HEK293 (cell line): ENCODE measurements around the gene ZCCHC14.
A peak's percentile ranks its signal among the peaks of the same experiment; 100 is the strongest.

Source experiments
- CTCF ChIA-PET: fragments of 350-600 bp; formaldehyde crosslinking; extraction: SDS; loops from one replicate; lab custom pipeline; 2021; ENCODE audit warnings: antibody characterized with exemption; lab: Yijun Ruan, JAX
- POLR2A ChIA-PET: fragments of 300-600 bp; formaldehyde crosslinking; extraction: SDS; loops from one replicate; lab custom pipeline; 2020; ENCODE audit warnings: antibody characterized with exemption, inconsistent platforms; lab: Yijun Ruan, JAX
- H3K27ac ChIP-seq: fragments of 200-500 bp; sonication (Bioruptor generic); 2 replicates; pipeline ENCODE4 v1.5.1; 2014; ENCODE audit warnings: low read depth, low read length, control low read depth, inconsistent platforms; ENCODE audit errors: extremely low read depth
- H3K36me3 ChIP-seq, 2 experiments: fragments of 200-500 bp in 1 of 2; sonication (Bioruptor generic) in 1 of 2; 1 replicate in 1 of 2; 2 replicates in 1 of 2; pipeline ENCODE4 v1.5.1; 2014 to 2017; ENCODE audit warnings: inconsistent platforms in 2 of 2, low read length in 2 of 2; ENCODE audit not compliant: control insufficient read depth in 2 of 2, insufficient read depth in 1 of 2
- H3K4me1 ChIP-seq: fragments of 200-500 bp; sonication (Bioruptor generic); 2 replicates; pipeline ENCODE4 v1.5.1; 2014; ENCODE audit warnings: mild to moderate bottlenecking, low read length, inconsistent platforms; ENCODE audit not compliant: control insufficient read depth, insufficient read depth
- H3K4me3 ChIP-seq: 2 replicates; pipeline ENCODE4 v1.5.1; 2011; ENCODE audit warnings: low read depth, mild to moderate bottlenecking, control low read depth, low read length, moderate library complexity
- H3K9me3 ChIP-seq: fragments of 200-500 bp; sonication (Bioruptor generic); 2 replicates; pipeline ENCODE4 v1.5.1; 2014; ENCODE audit warnings: low read depth, low read length, inconsistent platforms; ENCODE audit not compliant: control insufficient read depth, insufficient read depth
- KLF1 ChIP-seq: fragments of 450-650 bp; formaldehyde crosslinking; IDR thresholded peaks from 2 replicates; pipeline ENCODE4 v1.5.1; 2016; ENCODE audit warnings: missing biosample characterization, missing genetic modification characterization
- SETDB1 ChIP-seq: IDR thresholded peaks from one replicate; pipeline ENCODE4 v1.6.1; 2017; ENCODE audit warnings: mild to moderate bottlenecking, low read length, moderate library complexity, mixed read lengths; ENCODE audit not compliant: insufficient read length
- ZBTB20 ChIP-seq: fragments of 450-650 bp; formaldehyde crosslinking; IDR thresholded peaks from 2 replicates; pipeline ENCODE4 v1.5.1; 2016; ENCODE audit warnings: missing biosample characterization, missing genetic modification characterization
- ZNF112 ChIP-seq: fragments of 450-650 bp; formaldehyde crosslinking; IDR thresholded peaks from 2 replicates; pipeline ENCODE4 v1.5.0; 2017; ENCODE audit warnings: missing biosample characterization, missing genetic modification characterization
- ZNF114 ChIP-seq: fragments of 450-650 bp; formaldehyde crosslinking; IDR thresholded peaks from 2 replicates; pipeline ENCODE4 v1.5.0; 2017; ENCODE audit warnings: missing biosample characterization, missing genetic modification characterization
- ZNF138 ChIP-seq: fragments of 450-650 bp; formaldehyde crosslinking; IDR thresholded peaks from 2 replicates; pipeline ENCODE4 v1.5.1; 2016; ENCODE audit warnings: missing biosample characterization, missing genetic modification characterization, borderline replicate concordance
- ZNF169 ChIP-seq: fragments of 450-650 bp; formaldehyde crosslinking; IDR thresholded peaks from 2 replicates; pipeline ENCODE4 v1.5.1; 2016; ENCODE audit warnings: missing biosample characterization, missing genetic modification characterization
- ZNF302 ChIP-seq: fragments of 450-650 bp; formaldehyde crosslinking; IDR thresholded peaks from 2 replicates; pipeline ENCODE4 v1.5.1; 2016; ENCODE audit warnings: missing biosample characterization, missing genetic modification characterization, low read depth
- ZNF514 ChIP-seq: fragments of 450-650 bp; formaldehyde crosslinking; IDR thresholded peaks from 2 replicates; pipeline ENCODE4 v1.5.1; 2016; ENCODE audit warnings: missing biosample characterization, missing genetic modification characterization
- ZNF555 ChIP-seq: fragments of 450-650 bp; formaldehyde crosslinking; conservative IDR thresholded peaks from 2 replicates; pipeline ENCODE4 v1.5.1; 2017; ENCODE audit warnings: missing biosample characterization, mild to moderate bottlenecking, missing genetic modification characterization, inconsistent platforms
- ZNF600 ChIP-seq: fragments of 450-650 bp; formaldehyde crosslinking; IDR thresholded peaks from 2 replicates; pipeline ENCODE4 v1.5.1; 2016; ENCODE audit warnings: missing biosample characterization, missing genetic modification characterization
- ZNF664 ChIP-seq: fragments of 450-650 bp; formaldehyde crosslinking; IDR thresholded peaks from 2 replicates; pipeline ENCODE4 v1.5.1; 2016; ENCODE audit warnings: missing biosample characterization, missing genetic modification characterization
- ZNF76 ChIP-seq: fragments of 450-650 bp; formaldehyde crosslinking; IDR thresholded peaks from 2 replicates; pipeline ENCODE4; 2016; ENCODE audit warnings: low read depth, missing biosample characterization, missing genetic modification characterization, borderline replicate concordance
- ZNF768 ChIP-seq: fragments of 450-650 bp; formaldehyde crosslinking; IDR thresholded peaks from 2 replicates; pipeline ENCODE4 v1.5.1; 2018; ENCODE audit warnings: missing biosample characterization, mild to moderate bottlenecking, missing genetic modification characterization
- TF ChIP-seq, protein P1 (sequence below): fragments of 450-650 bp; formaldehyde crosslinking; IDR thresholded peaks from 2 replicates; pipeline ENCODE4 v1.5.1; 2017; ENCODE audit warnings: missing biosample characterization, missing genetic modification characterization
- TF ChIP-seq, protein P2 (sequence below): fragments of 450-650 bp; IDR thresholded peaks from 2 replicates; pipeline ENCODE4 v1.5.1; 2018; ENCODE audit warnings: missing biosample characterization, mild to moderate bottlenecking, missing genetic modification characterization
- TF ChIP-seq, protein P3 (sequence below): fragments of 450-650 bp; formaldehyde crosslinking; IDR thresholded peaks from 2 replicates; pipeline ENCODE4 v1.5.1; 2016; ENCODE audit warnings: missing biosample characterization, missing genetic modification characterization, low read depth

The ZCCHC14 gene

DNA sequence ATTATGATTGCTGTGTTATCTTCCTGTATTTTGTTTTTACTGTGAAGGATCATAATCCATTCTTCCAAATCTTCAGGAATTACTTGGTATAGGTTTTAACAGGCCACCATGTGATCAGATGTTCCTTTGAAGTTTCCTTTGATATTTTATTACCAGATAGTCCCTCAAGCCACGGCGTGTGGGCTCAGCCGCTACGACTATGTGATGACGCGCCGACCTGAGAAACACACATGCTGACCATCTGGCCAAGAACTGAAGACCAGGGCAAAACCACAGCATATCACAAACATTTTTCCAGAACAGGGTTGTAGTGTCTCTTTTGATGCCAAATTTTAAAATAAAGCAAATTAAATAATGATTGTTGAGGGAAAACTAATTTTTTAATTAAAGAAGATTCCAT lies 47.3 kb downstream of the ZCCHC14 start:
- no peak overlapping the region for H3K27ac ChIP-seq
- no peaks in the 10 kb centered on the region for H3K9me3 ChIP-seq
- POLR2A ChIA-PET: no interaction called here
- H3K4me1 ChIP-seq: no peaks in the 10 kb centered on the region
- no peak overlapping the region for H3K4me3 ChIP-seq
- TF ChIP-seq ZNF768 (tag by site-specific recombination): no peak
- TF ChIP-seq KLF1: no peak
- TF ChIP-seq, protein P1, sequence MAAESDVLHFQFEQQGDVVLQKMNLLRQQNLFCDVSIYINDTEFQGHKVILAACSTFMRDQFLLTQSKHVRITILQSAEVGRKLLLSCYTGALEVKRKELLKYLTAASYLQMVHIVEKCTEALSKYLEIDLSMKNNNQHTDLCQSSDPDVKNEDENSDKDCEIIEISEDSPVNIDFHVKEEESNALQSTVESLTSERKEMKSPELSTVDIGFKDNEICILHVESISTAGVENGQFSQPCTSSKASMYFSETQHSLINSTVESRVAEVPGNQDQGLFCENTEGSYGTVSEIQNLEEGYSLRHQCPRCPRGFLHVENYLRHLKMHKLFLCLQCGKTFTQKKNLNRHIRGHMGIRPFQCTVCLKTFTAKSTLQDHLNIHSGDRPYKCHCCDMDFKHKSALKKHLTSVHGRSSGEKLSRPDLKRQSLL (tag by site-specific recombination): no peak
- no peak for TF ChIP-seq ZNF112 (tag by site-specific recombination)
- TF ChIP-seq, protein P2, sequence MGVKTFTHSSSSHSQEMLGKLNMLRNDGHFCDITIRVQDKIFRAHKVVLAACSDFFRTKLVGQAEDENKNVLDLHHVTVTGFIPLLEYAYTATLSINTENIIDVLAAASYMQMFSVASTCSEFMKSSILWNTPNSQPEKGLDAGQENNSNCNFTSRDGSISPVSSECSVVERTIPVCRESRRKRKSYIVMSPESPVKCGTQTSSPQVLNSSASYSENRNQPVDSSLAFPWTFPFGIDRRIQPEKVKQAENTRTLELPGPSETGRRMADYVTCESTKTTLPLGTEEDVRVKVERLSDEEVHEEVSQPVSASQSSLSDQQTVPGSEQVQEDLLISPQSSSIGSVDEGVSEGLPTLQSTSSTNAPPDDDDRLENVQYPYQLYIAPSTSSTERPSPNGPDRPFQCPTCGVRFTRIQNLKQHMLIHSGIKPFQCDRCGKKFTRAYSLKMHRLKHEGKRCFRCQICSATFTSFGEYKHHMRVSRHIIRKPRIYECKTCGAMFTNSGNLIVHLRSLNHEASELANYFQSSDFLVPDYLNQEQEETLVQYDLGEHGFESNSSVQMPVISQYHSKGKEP (tag by site-specific recombination): no peak
- TF ChIP-seq ZNF114 (tag by site-specific recombination): no peak
- TF ChIP-seq ZNF138 (tag by site-specific recombination): no peak
- no peak for TF ChIP-seq ZBTB20 (tag by site-specific recombination)
- no peak for TF ChIP-seq ZNF664 (tag by site-specific recombination)
- no peak for TF ChIP-seq ZNF302 (tag by site-specific recombination)
- TF ChIP-seq ZNF169: no peak
- TF ChIP-seq ZNF514: no peak
- CTCF ChIA-PET: no interaction called here
- H3K36me3 ChIP-seq: peaks cover 22 to 48% of the 10 kb centered on the region in 2 experiments

DNA sequence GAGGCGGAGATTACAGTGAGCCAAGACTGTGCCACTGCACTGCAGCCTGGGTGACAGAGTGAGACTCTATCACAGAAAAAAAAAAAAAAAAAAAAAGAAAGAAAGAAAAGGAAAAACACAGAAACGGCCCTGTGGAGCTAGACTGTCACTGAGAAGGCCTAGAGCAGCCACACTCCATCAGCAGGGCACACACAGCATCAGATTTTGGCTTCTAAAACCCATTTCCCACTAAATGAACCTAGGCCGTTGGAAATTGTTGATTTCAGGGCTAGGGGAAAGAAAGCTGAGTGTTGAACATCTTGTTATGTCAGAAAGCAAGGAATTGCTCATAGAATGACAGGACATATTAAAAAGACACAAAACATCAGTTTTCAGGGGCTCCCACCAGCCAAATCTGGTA lies 48.9 kb downstream of the ZCCHC14 start:
- no peak overlapping the region for H3K27ac ChIP-seq
- H3K4me1 ChIP-seq: no peaks in the 10 kb centered on the region
- H3K4me3 ChIP-seq: no peak overlapping the region
- H3K9me3 ChIP-seq: no peaks in the 10 kb centered on the region
- peak; percentile 78 for TF ChIP-seq SETDB1
- TF ChIP-seq, protein P1 (tag by site-specific recombination): peak; percentile 21; the same call in 1 of the 2 replicates
- no peak for TF ChIP-seq ZNF600 (tag by site-specific recombination)
- H3K36me3 ChIP-seq: peaks cover 14 to 43% of the 10 kb centered on the region in 2 experiments
- ChIA-PET POLR2A (no interaction called here), CTCF (interaction anchor here (0.6 to 1.6 kb wide), 6 partner anchors 9 to 591 kb away, joined by 3 to 5 read pairs (median 4); no protein-coding TSS in a partner anchor)

DNA sequence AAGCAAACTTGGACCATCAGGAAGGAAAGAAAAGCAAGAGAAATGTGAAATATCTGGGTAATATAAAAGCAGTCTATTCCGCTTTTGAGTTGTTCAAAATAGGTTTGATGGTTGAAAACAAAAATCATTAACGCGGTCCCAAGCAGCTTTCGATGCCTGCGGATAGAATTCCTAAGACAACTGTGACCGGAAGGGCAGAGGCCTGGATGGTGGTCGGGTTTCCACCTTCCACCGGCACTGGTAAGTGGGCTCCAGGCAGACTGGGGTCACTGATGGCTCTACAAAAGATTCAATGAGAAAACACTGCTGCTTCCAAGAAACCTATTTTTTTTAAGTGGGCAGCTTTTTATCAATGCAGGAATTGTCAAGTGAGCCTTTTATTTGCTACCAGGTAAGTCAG lies 49.8 kb downstream of the ZCCHC14 start:
- Histone ChIP-seq H3K36me3 (peaks cover 11 to 34% of the 10 kb centered on the region in 2 experiments), H3K9me3 (no peaks in the 10 kb centered on the region), H3K4me3 (no peak overlapping the region), H3K4me1 (no peaks in the 10 kb centered on the region), H3K27ac (no peak overlapping the region)
- TF ChIP-seq ZNF76 (tag by site-specific recombination) (no peak), ZNF555 (no peak)
- TF ChIP-seq, protein P3, sequence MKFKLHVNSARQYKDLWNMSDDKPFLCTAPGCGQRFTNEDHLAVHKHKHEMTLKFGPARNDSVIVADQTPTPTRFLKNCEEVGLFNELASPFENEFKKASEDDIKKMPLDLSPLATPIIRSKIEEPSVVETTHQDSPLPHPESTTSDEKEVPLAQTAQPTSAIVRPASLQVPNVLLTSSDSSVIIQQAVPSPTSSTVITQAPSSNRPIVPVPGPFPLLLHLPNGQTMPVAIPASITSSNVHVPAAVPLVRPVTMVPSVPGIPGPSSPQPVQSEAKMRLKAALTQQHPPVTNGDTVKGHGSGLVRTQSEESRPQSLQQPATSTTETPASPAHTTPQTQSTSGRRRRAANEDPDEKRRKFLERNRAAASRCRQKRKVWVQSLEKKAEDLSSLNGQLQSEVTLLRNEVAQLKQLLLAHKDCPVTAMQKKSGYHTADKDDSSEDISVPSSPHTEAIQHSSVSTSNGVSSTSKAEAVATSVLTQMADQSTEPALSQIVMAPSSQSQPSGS: no peak
- ChIA-PET POLR2A (no interaction called here), CTCF (interaction anchor here (0.6 to 1.6 kb wide), 2 partner anchors 22 to 36 kb away, joined by 5 to 6 read pairs; no protein-coding TSS in a partner anchor)
